H1 (cell line): ENCODE measurements around the gene SLC35B2. TPM values are rescaled to one million over a fixed set of nuclear protein-coding genes. Genes with fewer than 3 reads are reported as not detected.

ENCODE experiments used
- MAFK ChIP-seq: IDR thresholded peaks from 2 replicates; pipeline ENCODE4 v1.6.1; 2012; ENCODE audit warnings: low read depth, mild to moderate bottlenecking, improper control_type of control experiment, low read length
- polyA plus RNA-seq, 7 experiments: library from polyadenylated mRNA; depleted of rRNA in 3 of 7; stranded (reverse) in 5 of 7; unstranded in 2 of 7; fragments of >200 nt in 5 of 7; fragments of 200-250 nt in 2 of 7; gene quantifications; 1 replicate in 5 of 7; 2 replicates in 1 of 7; 4 replicates in 1 of 7; pipeline versions ENCODE4 v1.2.1 to v1.2.3, GENCODE V29; 2011 to 2013; ENCODE audit warnings: missing spikeins in 2 of 7, mixed read lengths in 2 of 7
- total RNA-seq: library from RNA; stranded (reverse); fragmentation: NEBNext Ultra II Directional; extraction: Animal tissue kit (Norgen Biotek cat#: 25700); gene quantifications from 2 replicates; pipeline ENCODE4 v1.2.1, GENCODE V29; 2021

The SLC35B2 gene
- total and polyA plus RNA-seq, 2 of the 8 experiments (the other 6 are each of a cell fraction or from before 2014, with no cell fraction given): 29.5 to 65.0 TPM

- no peak for TF ChIP-seq MAFK
Observed at GRCh38 chr6:44265722-44266233, 8.4 kb upstream of the SLC35B2 start (continued).
